HepG2 (cell line): ENCODE results near the gene KIZ.

Experiments used
- CTCF ChIP-seq: sonication (generic); formaldehyde crosslinking; IDR thresholded peaks from 2 replicates; pipeline ENCODE4 v1.5.0; 2020; ENCODE audit warnings: mild to moderate bottlenecking, missing genetic modification reagents, moderate library complexity
- FOXM1 ChIP-seq: sonication (generic); formaldehyde crosslinking; IDR thresholded peaks from 2 replicates; pipeline ENCODE4 v1.5.0; 2020; ENCODE audit warnings: missing genetic modification reagents
- HDAC6 ChIP-seq: fragments of 200-600 bp; sonication (generic); IDR thresholded peaks from 2 replicates; pipeline ENCODE4 v1.7.0; 2017; ENCODE audit warnings: mild to moderate bottlenecking, antibody characterized with exemption, low read length, low read depth
- KDM4B ChIP-seq: sonication (generic); formaldehyde crosslinking; IDR thresholded peaks from 2 replicates; pipeline ENCODE4 v1.4.0; 2020; ENCODE audit warnings: missing genetic modification reagents
- MEF2D ChIP-seq: sonication (generic); formaldehyde crosslinking; IDR thresholded peaks from 2 replicates; pipeline ENCODE4 v1.5.1; 2020; ENCODE audit warnings: mild to moderate bottlenecking, missing genetic modification reagents
- POLR2AphosphoS5 ChIP-seq: IDR thresholded peaks from 2 replicates; pipeline ENCODE4 v1.6.1; 2012; ENCODE audit warnings: low read depth, low read length
- PRDM10 ChIP-seq: sonication (generic); formaldehyde crosslinking; IDR thresholded peaks from 2 replicates; pipeline ENCODE4 v1.4.0; 2020; ENCODE audit warnings: low read depth, missing genetic modification reagents
- PRDM15 ChIP-seq: sonication (generic); formaldehyde crosslinking; IDR thresholded peaks from 2 replicates; pipeline ENCODE4 v1.4.0; 2020; ENCODE audit warnings: missing genetic modification reagents
- ZBTB7A ChIP-seq: sonication (generic); formaldehyde crosslinking; IDR thresholded peaks from 2 replicates; pipeline ENCODE4 v1.8.0; 2022; ENCODE audit warnings: mild to moderate bottlenecking, missing genetic modification reagents
- ZNF549 ChIP-seq: sonication (generic); formaldehyde crosslinking; IDR thresholded peaks from 2 replicates; pipeline ENCODE4 v1.5.0; 2020; ENCODE audit warnings: missing genetic modification reagents
- ZNF605 ChIP-seq: sonication (generic); formaldehyde crosslinking; IDR thresholded peaks from 2 replicates; pipeline ENCODE4 v1.8.0; 2022; ENCODE audit warnings: mild to moderate bottlenecking, missing genetic modification reagents

GRCh38 chr20:21232546-21233280 lies 106.8 kb downstream of the KIZ start:
- no peak for TF ChIP-seq ZNF549
- TF ChIP-seq PRDM15 (CRISPR knock-in tag): no peak
- TF ChIP-seq PRDM10 (CRISPR knock-in tag): no peak
- no peak for TF ChIP-seq KDM4B (CRISPR knock-in tag)
- TF ChIP-seq CTCF (CRISPR knock-in tag): no peak
- TF ChIP-seq POLR2AphosphoS5: no peak
- no peak for TF ChIP-seq MEF2D (CRISPR knock-in tag)
- no peak for TF ChIP-seq HDAC6
- no peak for TF ChIP-seq ZBTB7A
- TF ChIP-seq FOXM1: no peak
- no peak for TF ChIP-seq ZNF605 (CRISPR knock-in tag)
